HepG2 (cell line): ENCODE results near the gene CCDC192. TPM values are rescaled to one million over a fixed set of nuclear protein-coding genes. Genes with fewer than 3 reads are reported as not detected.

ENCODE experiments used
- ATAC-seq: fragments of 200-7000 bp; cut with Tn5 transposase; 3 replicates; pipeline ENCODE4 v1.9.1; 2020; ENCODE audit warnings: mild to moderate bottlenecking, moderate library complexity
- BruUV-seq: library from RNA; stranded (reverse); fragments of 400-500 nt; replicated peaks from 2 replicates; lab custom pipeline; 2021; lab: Mats Ljungman, UMichigan
- CTCF ChIA-PET: fragments of 300-600 bp; formaldehyde crosslinking; extraction: SDS; loops from one replicate; lab custom pipeline; 2021; ENCODE audit warnings: low total read pairs, inconsistent platforms, low intra/inter-chr PET ratio; lab: Yijun Ruan, JAX
- POLR2A ChIA-PET: fragments of 350-600 bp; sonication (Branson Sonifier 250); formaldehyde crosslinking; loops from one replicate; lab custom pipeline; 2020; ENCODE audit warnings: antibody characterized with exemption, inconsistent platforms; lab: Yijun Ruan, JAX
- DNase-seq: peaks from one replicate; pipeline ENCODE4 v3.0.0-alpha.2; 2015; ENCODE audit warnings: low spot score
- FAIRE-seq: peaks from 3 replicates; lab custom pipeline; 2011; peaks lifted over from hg19 to GRCh38; lab: Jason Lieb, UNC
- H2AFZ ChIP-seq: one replicate; pipeline ENCODE4 v1.6.1; 2011; ENCODE audit warnings: low read length, inconsistent platforms
- H3K27ac ChIP-seq: fragments of 300-600 bp; 3 replicates; pipeline ENCODE4 v1.8.0; 2011; ENCODE audit warnings: mixed run types, mild to moderate bottlenecking, mixed read lengths, low read length, inconsistent platforms; ENCODE audit not compliant: insufficient read depth; ENCODE audit errors: extremely low read length
- H3K27me3 ChIP-seq, 2 experiments: fragments of 200-600 bp in 1 of 2; 2 replicates in 1 of 2; 3 replicates in 1 of 2; pipeline versions ENCODE4 v1.6.0 to v1.8.0; 2011; ENCODE audit warnings: low read length in 2 of 2, mild to moderate bottlenecking in 2 of 2, moderate library complexity in 2 of 2, inconsistent platforms in 1 of 2; ENCODE audit not compliant: insufficient read depth in 2 of 2, control insufficient read depth in 1 of 2
- H3K36me3 ChIP-seq, 2 experiments: fragments of 200-600 bp in 1 of 2; replicated peaks in 1 of 2; 2 replicates in 1 of 2; 3 replicates in 1 of 2; pipeline versions ENCODE4 v1.5.1 to v1.8.0; 2011; ENCODE audit warnings: low read length in 2 of 2, inconsistent platforms in 1 of 2; ENCODE audit not compliant: insufficient read depth in 2 of 2, control insufficient read depth in 1 of 2
- H3K4me1 ChIP-seq: 2 replicates; pipeline ENCODE4 v1.5.1; 2012; ENCODE audit warnings: low read length, inconsistent platforms; ENCODE audit not compliant: insufficient read depth
- H3K4me2 ChIP-seq: 2 replicates; pipeline ENCODE4 v1.6.0; 2011; ENCODE audit warnings: low read depth, low read length, inconsistent platforms
- H3K4me3 ChIP-seq, 3 experiments: fragments of 200-600 bp in 1 of 3; sonication (generic), shearing (Covaris generic) in 1 of 3; replicated peaks in 1 of 3; 2 replicates each; pipeline ENCODE4 v1.5.1; 2011 to 2016; ENCODE audit warnings: low read length in 3 of 3, inconsistent platforms in 2 of 3, low read depth in 2 of 3, mild to moderate bottlenecking in 2 of 3, control low read depth in 1 of 3, mixed read lengths in 1 of 3; ENCODE audit not compliant: insufficient read depth in 1 of 3
- H3K79me2 ChIP-seq: one replicate; pipeline ENCODE4 v1.6.1; 2011; ENCODE audit warnings: low read length, inconsistent platforms; ENCODE audit not compliant: insufficient read depth
- H3K9ac ChIP-seq: 2 replicates; pipeline ENCODE4 v1.6.0; 2011; ENCODE audit warnings: mild to moderate bottlenecking, low read depth, low read length, inconsistent platforms; ENCODE audit not compliant: insufficient read depth
- H3K9me3 ChIP-seq: 2 replicates; pipeline ENCODE4 v1.5.1; 2012; ENCODE audit warnings: mild to moderate bottlenecking, low read length
- H4K20me1 ChIP-seq: 2 replicates; pipeline ENCODE4 v1.6.0; 2011; ENCODE audit warnings: inconsistent platforms, mild to moderate bottlenecking, low read length, moderate library complexity; ENCODE audit not compliant: insufficient read depth
- BCL6 ChIP-seq: IDR thresholded peaks from 2 replicates; pipeline ENCODE4 v1.6.1; 2016; ENCODE audit warnings: missing genetic modification reagents, missing compliant biosample characterization
- BORCS8-MEF2B ChIP-seq: sonication (generic); formaldehyde crosslinking; IDR thresholded peaks from 2 replicates; pipeline ENCODE4 v1.8.0; 2022; ENCODE audit warnings: mild to moderate bottlenecking, missing genetic modification reagents
- CCAR2 ChIP-seq: fragments of 200-400 bp; formaldehyde crosslinking; optimal IDR thresholded peaks from 2 replicates; pipeline ENCODE3; 2018; ENCODE audit warnings: low read depth, mild to moderate bottlenecking, low read length, moderate library complexity
- HBP1 ChIP-seq: IDR thresholded peaks from 2 replicates; pipeline ENCODE4 v1.6.1; 2016; ENCODE audit warnings: low read depth, control low read depth
- PRMT3 ChIP-seq: sonication (generic); formaldehyde crosslinking; IDR thresholded peaks from 2 replicates; pipeline ENCODE4 v1.8.1; 2022; ENCODE audit warnings: low read depth, mild to moderate bottlenecking, moderate library complexity, missing genetic modification reagents, borderline replicate concordance
- RCOR2 ChIP-seq: IDR thresholded peaks from 2 replicates; pipeline ENCODE4 v1.6.1; 2016; ENCODE audit warnings: missing biosample characterization, missing genetic modification reagents
- SYNCRIP ChIP-seq: fragments of 200-400 bp; formaldehyde crosslinking; IDR thresholded peaks from 2 replicates; pipeline ENCODE4 v1.6.1; 2018; ENCODE audit warnings: mild to moderate bottlenecking, low read depth, low read length; ENCODE audit not compliant: insufficient read depth
- TARDBP ChIP-seq: sonication (generic); formaldehyde crosslinking; IDR thresholded peaks from 2 replicates; pipeline ENCODE4 v1.8.0; 2022; ENCODE audit warnings: mild to moderate bottlenecking, missing genetic modification reagents
- ZNF24 ChIP-seq: fragments of 450-650 bp; IDR thresholded peaks from 2 replicates; pipeline ENCODE4 v1.6.1; 2017; ENCODE audit warnings: antibody characterized with exemption, mild to moderate bottlenecking
- ZNF33B ChIP-seq: sonication (generic); formaldehyde crosslinking; IDR thresholded peaks from 2 replicates; pipeline ENCODE4 v1.5.1; 2020; ENCODE audit warnings: mild to moderate bottlenecking, missing genetic modification reagents
- ZNF563 ChIP-seq: sonication (generic); formaldehyde crosslinking; IDR thresholded peaks from 2 replicates; pipeline ENCODE4 v1.8.0; 2022; ENCODE audit warnings: mild to moderate bottlenecking, moderate library complexity, missing genetic modification reagents
- WGBS: methylation state at CpG from one replicate; pipeline ENCODE4 v1.1.6; 2017; ENCODE audit warnings: low lambda C conversion rate; 5-methylcytosine and 5-hydroxymethylcytosine counted together
- in situ Hi-C: cut with HindIII; loops from 2 replicates; pipeline ENCODE4 v1.10.0; 2017; ENCODE audit warnings: low pct_unique_long_range_greater_than_20kb; ENCODE audit not compliant: extremely low pct_ligation_motif_present
- intact Hi-C: fragments of 100-400 bp; cut with micrococcal nuclease; formaldehyde crosslinking; loops from one replicate; pipeline ENCODE4 v1.10.0; 2022; ENCODE audit not compliant: unreplicated experiment
- polyA plus RNA-seq, 8 experiments: library from polyadenylated mRNA; depleted of rRNA in 3 of 8; stranded (reverse) in 7 of 8; unstranded in 1 of 8; fragments of >200 nt; fragmentation: Illumina TruSeq in 4 of 8; extraction: Trizol in 4 of 8; gene quantifications; 2 replicates each; pipeline versions ENCODE4 v1.2.1 to v1.2.3, GENCODE V29; 2011 to 2016; ENCODE audit warnings: low read depth in 4 of 8, missing spikeins in 1 of 8, mixed read lengths in 1 of 8; ENCODE audit not compliant: insufficient read depth in 1 of 8
- total RNA-seq, 5 experiments: library from RNA; depleted of rRNA; stranded (reverse); fragments of >200 nt; fragmentation: Illumina TruSeq; extraction: Trizol; gene quantifications; 2 replicates each; pipeline ENCODE4 v1.2.3, GENCODE V29; 2016; ENCODE audit warnings: low read depth in 1 of 5
- TF ChIP-seq, protein P1 (sequence below), 2 experiments: fragments of 450-650 bp in 1 of 2; sonication (generic) in 1 of 2; formaldehyde crosslinking in 1 of 2; IDR thresholded peaks; 2 replicates each; pipeline versions ENCODE4 v1.6.1 to v1.8.0; 2016 to 2022; ENCODE audit warnings: antibody characterized with exemption in 1 of 2, mild to moderate bottlenecking in 1 of 2, missing genetic modification reagents in 1 of 2

The CCDC192 gene
- total and polyA plus RNA-seq, 2 of the 13 experiments (the other 11 are each of a cell fraction or from before 2014, with no cell fraction given), result not detected

GRCh38 chr5:127812570-127812969 lies 109.4 kb downstream of the CCDC192 start (continued):
- TF ChIP-seq HBP1 (CRISPR knock-in tag) (no peak), RCOR2 (CRISPR knock-in tag) (no peak), ZNF563 (CRISPR knock-in tag) (no peak), BORCS8-MEF2B (no peak)

DNA sequence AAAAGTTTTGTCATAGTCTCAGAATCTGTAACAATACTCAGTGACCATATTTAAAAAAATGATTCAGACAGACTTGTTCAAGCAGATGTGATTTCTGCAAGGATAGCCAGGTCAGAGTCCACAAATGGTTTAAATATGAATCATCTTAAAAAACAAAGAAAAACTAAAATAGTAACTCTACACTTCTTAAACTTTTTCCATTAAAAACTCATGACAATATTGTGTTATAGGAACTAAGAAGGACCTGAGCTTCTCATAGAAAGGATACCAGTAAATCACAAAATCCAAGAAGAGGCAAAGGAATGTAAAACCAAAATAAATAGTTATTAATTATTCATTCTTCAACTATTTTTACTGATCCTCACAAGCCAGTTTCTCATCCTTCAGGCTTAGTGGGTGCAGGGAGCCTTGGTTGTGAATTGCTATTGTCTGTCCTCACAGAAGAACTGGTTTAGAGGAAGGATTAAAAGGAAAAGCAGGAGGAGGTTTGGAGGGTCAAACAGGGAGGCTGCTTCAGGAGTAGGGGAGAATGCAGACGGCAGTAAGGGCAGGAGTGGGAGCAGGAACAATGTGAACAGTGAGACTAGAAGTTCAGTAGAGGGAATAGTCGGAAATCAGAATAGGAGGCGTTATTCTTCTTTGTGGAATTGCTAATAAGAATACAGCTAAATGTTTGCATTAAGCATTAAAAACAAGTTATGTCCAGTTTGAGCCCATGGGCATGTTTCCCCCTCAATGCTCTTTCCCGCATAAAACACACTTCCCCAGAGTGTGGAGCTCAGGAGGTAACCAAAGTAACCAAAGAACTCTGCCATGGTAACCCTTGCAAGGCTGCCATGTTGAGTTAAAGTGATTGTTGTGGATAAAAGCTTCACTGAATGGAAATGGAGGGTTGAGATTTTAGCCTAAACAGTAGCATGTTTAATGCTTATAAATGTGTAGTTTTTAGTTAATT lies 110.7 kb downstream of the CCDC192 start:
- in situ Hi-C loops (no loop called here), intact Hi-C loops (no loop called here)
- 14% methylated on average over 4 of the region's 4 CpGs for WGBS
- no peaks in the 10 kb centered on the region for H3K79me2 ChIP-seq
- H3K4me1 ChIP-seq, result no peaks in the 10 kb centered on the region
- no peaks in the 10 kb centered on the region for H4K20me1 ChIP-seq
- H3K36me3 ChIP-seq, result no peaks in the 10 kb centered on the region
- no peaks in the 10 kb centered on the region; a peak in 1 of 5 replicates for H3K27me3 ChIP-seq
- DNase-seq, result no peak
- TF ChIP-seq CCAR2 (no peak), ZNF24 (no peak), PRMT3 (CRISPR knock-in tag) (no peak), ZNF33B (CRISPR knock-in tag) (no peak), TARDBP (CRISPR knock-in tag) (no peak), BCL6 (no peak), SYNCRIP (no peak)
- TF ChIP-seq, protein P1, sequence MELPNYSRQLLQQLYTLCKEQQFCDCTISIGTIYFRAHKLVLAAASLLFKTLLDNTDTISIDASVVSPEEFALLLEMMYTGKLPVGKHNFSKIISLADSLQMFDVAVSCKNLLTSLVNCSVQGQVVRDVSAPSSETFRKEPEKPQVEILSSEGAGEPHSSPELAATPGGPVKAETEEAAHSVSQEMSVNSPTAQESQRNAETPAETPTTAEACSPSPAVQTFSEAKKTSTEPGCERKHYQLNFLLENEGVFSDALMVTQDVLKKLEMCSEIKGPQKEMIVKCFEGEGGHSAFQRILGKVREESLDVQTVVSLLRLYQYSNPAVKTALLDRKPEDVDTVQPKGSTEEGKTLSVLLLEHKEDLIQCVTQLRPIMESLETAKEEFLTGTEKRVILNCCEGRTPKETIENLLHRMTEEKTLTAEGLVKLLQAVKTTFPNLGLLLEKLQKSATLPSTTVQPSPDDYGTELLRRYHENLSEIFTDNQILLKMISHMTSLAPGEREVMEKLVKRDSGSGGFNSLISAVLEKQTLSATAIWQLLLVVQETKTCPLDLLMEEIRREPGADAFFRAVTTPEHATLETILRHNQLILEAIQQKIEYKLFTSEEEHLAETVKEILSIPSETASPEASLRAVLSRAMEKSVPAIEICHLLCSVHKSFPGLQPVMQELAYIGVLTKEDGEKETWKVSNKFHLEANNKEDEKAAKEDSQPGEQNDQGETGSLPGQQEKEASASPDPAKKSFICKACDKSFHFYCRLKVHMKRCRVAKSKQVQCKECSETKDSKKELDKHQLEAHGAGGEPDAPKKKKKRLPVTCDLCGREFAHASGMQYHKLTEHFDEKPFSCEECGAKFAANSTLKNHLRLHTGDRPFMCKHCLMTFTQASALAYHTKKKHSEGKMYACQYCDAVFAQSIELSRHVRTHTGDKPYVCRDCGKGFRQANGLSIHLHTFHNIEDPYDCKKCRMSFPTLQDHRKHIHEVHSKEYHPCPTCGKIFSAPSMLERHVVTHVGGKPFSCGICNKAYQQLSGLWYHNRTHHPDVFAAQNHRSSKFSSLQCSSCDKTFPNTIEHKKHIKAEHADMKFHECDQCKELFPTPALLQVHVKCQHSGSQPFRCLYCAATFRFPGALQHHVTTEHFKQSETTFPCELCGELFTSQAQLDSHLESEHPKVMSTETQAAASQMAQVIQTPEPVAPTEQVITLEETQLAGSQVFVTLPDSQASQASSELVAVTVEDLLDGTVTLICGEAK (IDR thresholded peaks at IDR 0.05), result no peak
- TF ChIP-seq, protein P1 (CRISPR knock-in tag; IDR thresholded peaks at IDR 0.05), result no peak
- TF ChIP-seq, all 625 proteins: peak for 0
- no peak overlapping the region for H2AFZ ChIP-seq
- H3K9me3 ChIP-seq, result no peaks in the 10 kb centered on the region
- POLR2A ChIA-PET, result no interaction called here
- H3K4me3 ChIP-seq, result no peak overlapping the region
- no peak for FAIRE-seq
- no peak for ATAC-seq
- H3K9ac ChIP-seq, result no peak overlapping the region
- H3K27ac ChIP-seq, result no peak overlapping the region
- BruUV-seq, result no TSS peak
- H3K4me2 ChIP-seq, result no peak overlapping the region
- CTCF ChIA-PET, result no interaction called here
